HepG2 (cell line): ENCODE data around the gene GATA5. TPM values are rescaled to one million over a fixed set of nuclear protein-coding genes. Genes with fewer than 3 reads are reported as not detected.
A peak's percentile ranks its signal among the peaks of the same experiment; 100 is the strongest.

Source experiments
- ATAC-seq: fragments of 200-7000 bp; cut with Tn5 transposase; 3 replicates; pipeline ENCODE4 v1.9.1; 2020; ENCODE audit warnings: mild to moderate bottlenecking, moderate library complexity
- BruUV-seq: library from RNA; stranded (reverse); fragments of 400-500 nt; replicated peaks from 2 replicates; lab custom pipeline; 2021; lab: Mats Ljungman, UMichigan
- CTCF ChIA-PET: fragments of 300-600 bp; formaldehyde crosslinking; extraction: SDS; loops from one replicate; lab custom pipeline; 2021; ENCODE audit warnings: low total read pairs, inconsistent platforms, low intra/inter-chr PET ratio; lab: Yijun Ruan, JAX
- POLR2A ChIA-PET: fragments of 350-600 bp; sonication (Branson Sonifier 250); formaldehyde crosslinking; loops from one replicate; lab custom pipeline; 2020; ENCODE audit warnings: antibody characterized with exemption, inconsistent platforms; lab: Yijun Ruan, JAX
- DNase-seq: peaks from one replicate; pipeline ENCODE4 v3.0.0-alpha.2; 2015; ENCODE audit warnings: low spot score
- FAIRE-seq: peaks from 3 replicates; lab custom pipeline; 2011; peaks lifted over from hg19 to GRCh38; lab: Jason Lieb, UNC
- H2AFZ ChIP-seq: one replicate; pipeline ENCODE4 v1.6.1; 2011; ENCODE audit warnings: low read length, inconsistent platforms
- H3K27ac ChIP-seq: fragments of 300-600 bp; 3 replicates; pipeline ENCODE4 v1.8.0; 2011; ENCODE audit warnings: mixed run types, mild to moderate bottlenecking, mixed read lengths, low read length, inconsistent platforms; ENCODE audit not compliant: insufficient read depth; ENCODE audit errors: extremely low read length
- H3K27me3 ChIP-seq, 2 experiments: fragments of 200-600 bp in 1 of 2; 2 replicates in 1 of 2; 3 replicates in 1 of 2; pipeline versions ENCODE4 v1.6.0 to v1.8.0; 2011; ENCODE audit warnings: low read length in 2 of 2, mild to moderate bottlenecking in 2 of 2, moderate library complexity in 2 of 2, inconsistent platforms in 1 of 2; ENCODE audit not compliant: insufficient read depth in 2 of 2, control insufficient read depth in 1 of 2
- H3K36me3 ChIP-seq, 2 experiments: fragments of 200-600 bp in 1 of 2; replicated peaks in 1 of 2; 2 replicates in 1 of 2; 3 replicates in 1 of 2; pipeline versions ENCODE4 v1.5.1 to v1.8.0; 2011; ENCODE audit warnings: low read length in 2 of 2, inconsistent platforms in 1 of 2; ENCODE audit not compliant: insufficient read depth in 2 of 2, control insufficient read depth in 1 of 2
- H3K4me1 ChIP-seq: 2 replicates; pipeline ENCODE4 v1.5.1; 2012; ENCODE audit warnings: low read length, inconsistent platforms; ENCODE audit not compliant: insufficient read depth
- H3K4me2 ChIP-seq: 2 replicates; pipeline ENCODE4 v1.6.0; 2011; ENCODE audit warnings: low read depth, low read length, inconsistent platforms
- H3K4me3 ChIP-seq, 3 experiments: fragments of 200-600 bp in 1 of 3; sonication (generic), shearing (Covaris generic) in 1 of 3; replicated peaks in 1 of 3; 2 replicates each; pipeline ENCODE4 v1.5.1; 2011 to 2016; ENCODE audit warnings: low read length in 3 of 3, inconsistent platforms in 2 of 3, low read depth in 2 of 3, mild to moderate bottlenecking in 2 of 3, control low read depth in 1 of 3, mixed read lengths in 1 of 3; ENCODE audit not compliant: insufficient read depth in 1 of 3
- H3K79me2 ChIP-seq: one replicate; pipeline ENCODE4 v1.6.1; 2011; ENCODE audit warnings: low read length, inconsistent platforms; ENCODE audit not compliant: insufficient read depth
- H3K9ac ChIP-seq: 2 replicates; pipeline ENCODE4 v1.6.0; 2011; ENCODE audit warnings: mild to moderate bottlenecking, low read depth, low read length, inconsistent platforms; ENCODE audit not compliant: insufficient read depth
- H3K9me3 ChIP-seq: 2 replicates; pipeline ENCODE4 v1.5.1; 2012; ENCODE audit warnings: mild to moderate bottlenecking, low read length
- H4K20me1 ChIP-seq: 2 replicates; pipeline ENCODE4 v1.6.0; 2011; ENCODE audit warnings: inconsistent platforms, mild to moderate bottlenecking, low read length, moderate library complexity; ENCODE audit not compliant: insufficient read depth
- HNRNPL ChIP-seq: fragments of 200-400 bp; formaldehyde crosslinking; IDR thresholded peaks from 2 replicates; pipeline ENCODE4 v1.6.1; 2017; ENCODE audit warnings: mild to moderate bottlenecking, low read depth, low read length
- KAT2B ChIP-seq: fragments of 150-350 bp; IDR thresholded peaks from 2 replicates; pipeline ENCODE4 v1.6.1; 2014; ENCODE audit warnings: low read depth, low read length, borderline replicate concordance
- KDM3A ChIP-seq: IDR thresholded peaks from 2 replicates; pipeline ENCODE4 v1.6.1; 2018; ENCODE audit warnings: low read depth, missing compliant biosample characterization
- MAZ ChIP-seq, 2 experiments: sonication (generic) in 1 of 2; formaldehyde crosslinking in 1 of 2; IDR thresholded peaks; 2 replicates each; pipeline versions ENCODE4 v1.5.0 to v1.6.1; 2012 to 2020; ENCODE audit warnings: low read depth in 2 of 2, mild to moderate bottlenecking in 2 of 2, borderline replicate concordance in 1 of 2, improper control_type of control experiment in 1 of 2, low read length in 1 of 2, missing genetic modification reagents in 1 of 2, moderate library complexity in 1 of 2
- PHF21A ChIP-seq: sonication (generic); formaldehyde crosslinking; IDR thresholded peaks from 2 replicates; pipeline ENCODE4 v1.5.0; 2020; ENCODE audit warnings: mild to moderate bottlenecking, missing genetic modification reagents
- PRPF4 ChIP-seq: fragments of 200-400 bp; formaldehyde crosslinking; IDR thresholded peaks from 2 replicates; pipeline ENCODE4 v1.6.1; 2016; ENCODE audit warnings: low read length, low read depth; ENCODE audit not compliant: poor library complexity, severe bottlenecking
- RAD51 ChIP-seq: fragments of 450-650 bp; IDR thresholded peaks from 2 replicates; pipeline ENCODE4 v1.6.1; 2016; ENCODE audit warnings: borderline replicate concordance
- RXRB ChIP-seq: IDR thresholded peaks from 2 replicates; pipeline ENCODE4 v1.6.1; 2016; ENCODE audit warnings: borderline replicate concordance, missing genetic modification reagents, missing compliant biosample characterization
- SATB2 ChIP-seq: sonication (generic); formaldehyde crosslinking; IDR thresholded peaks from 2 replicates; pipeline ENCODE4 v1.5.0; 2020; ENCODE audit warnings: missing genetic modification reagents
- SSRP1 ChIP-seq: IDR thresholded peaks from 2 replicates; pipeline ENCODE4 v1.6.1; 2016; ENCODE audit warnings: control low read depth
- TARDBP ChIP-seq: sonication (generic); formaldehyde crosslinking; IDR thresholded peaks from 2 replicates; pipeline ENCODE4 v1.8.0; 2022; ENCODE audit warnings: mild to moderate bottlenecking, missing genetic modification reagents
- TBX3 ChIP-seq: fragments of 450-650 bp; IDR thresholded peaks from 2 replicates; pipeline ENCODE4 v1.6.1; 2017; ENCODE audit warnings: antibody characterized with exemption, mild to moderate bottlenecking, inconsistent platforms, borderline replicate concordance
- TMF1 ChIP-seq: sonication (generic); formaldehyde crosslinking; IDR thresholded peaks from 2 replicates; pipeline ENCODE4 v1.8.1; 2022; ENCODE audit warnings: low read depth, missing genetic modification reagents
- ZC3H4 ChIP-seq: sonication (generic); formaldehyde crosslinking; IDR thresholded peaks from 2 replicates; pipeline ENCODE4 v1.4.0; 2020; ENCODE audit warnings: missing genetic modification reagents, borderline replicate concordance
- ZNF124 ChIP-seq: sonication (generic); formaldehyde crosslinking; IDR thresholded peaks from 2 replicates; pipeline ENCODE4 v1.4.0; 2020; ENCODE audit warnings: missing genetic modification reagents
- ZNF263 ChIP-seq: sonication (generic); formaldehyde crosslinking; IDR thresholded peaks from 2 replicates; pipeline ENCODE4 v1.4.0; 2020; ENCODE audit warnings: missing genetic modification reagents
- ZNF546 ChIP-seq: sonication (generic); formaldehyde crosslinking; conservative IDR thresholded peaks from 2 replicates; pipeline ENCODE4 v1.8.1; 2023; ENCODE audit warnings: mild to moderate bottlenecking, missing genetic modification reagents
- ZNF552 ChIP-seq: sonication (generic); formaldehyde crosslinking; IDR thresholded peaks from 2 replicates; pipeline ENCODE4 v1.9.0; 2022; ENCODE audit warnings: missing genetic modification reagents, mild to moderate bottlenecking, borderline replicate concordance
- ZNF563 ChIP-seq: sonication (generic); formaldehyde crosslinking; IDR thresholded peaks from 2 replicates; pipeline ENCODE4 v1.8.0; 2022; ENCODE audit warnings: mild to moderate bottlenecking, moderate library complexity, missing genetic modification reagents
- ZNF569 ChIP-seq: sonication (generic); formaldehyde crosslinking; IDR thresholded peaks from 2 replicates; pipeline ENCODE4 v1.5.0; 2020; ENCODE audit warnings: mild to moderate bottlenecking, missing genetic modification reagents, moderate library complexity, borderline replicate concordance
- ZNF644 ChIP-seq: IDR thresholded peaks from 2 replicates; pipeline ENCODE4 v1.6.1; 2016; ENCODE audit warnings: low read depth
- ZNF761 ChIP-seq: sonication (generic); formaldehyde crosslinking; conservative IDR thresholded peaks from 2 replicates; pipeline ENCODE4 v1.4.0; 2020; ENCODE audit warnings: mild to moderate bottlenecking, missing genetic modification reagents
- WGBS: methylation state at CpG from one replicate; pipeline ENCODE4 v1.1.6; 2017; ENCODE audit warnings: low lambda C conversion rate; 5-methylcytosine and 5-hydroxymethylcytosine counted together
- in situ Hi-C: cut with HindIII; loops from 2 replicates; pipeline ENCODE4 v1.10.0; 2017; ENCODE audit warnings: low pct_unique_long_range_greater_than_20kb; ENCODE audit not compliant: extremely low pct_ligation_motif_present
- intact Hi-C: fragments of 100-400 bp; cut with micrococcal nuclease; formaldehyde crosslinking; loops from one replicate; pipeline ENCODE4 v1.10.0; 2022; ENCODE audit not compliant: unreplicated experiment
- polyA plus RNA-seq, 8 experiments: library from polyadenylated mRNA; depleted of rRNA in 3 of 8; stranded (reverse) in 7 of 8; unstranded in 1 of 8; fragments of >200 nt; fragmentation: Illumina TruSeq in 4 of 8; extraction: Trizol in 4 of 8; gene quantifications; 2 replicates each; pipeline versions ENCODE4 v1.2.1 to v1.2.3, GENCODE V29; 2011 to 2016; ENCODE audit warnings: low read depth in 4 of 8, missing spikeins in 1 of 8, mixed read lengths in 1 of 8; ENCODE audit not compliant: insufficient read depth in 1 of 8
- total RNA-seq, 5 experiments: library from RNA; depleted of rRNA; stranded (reverse); fragments of >200 nt; fragmentation: Illumina TruSeq; extraction: Trizol; gene quantifications; 2 replicates each; pipeline ENCODE4 v1.2.3, GENCODE V29; 2016; ENCODE audit warnings: low read depth in 1 of 5
- TF ChIP-seq, protein P1 (sequence below): sonication (generic); formaldehyde crosslinking; IDR thresholded peaks from 2 replicates; pipeline ENCODE4 v1.8.0; 2022; ENCODE audit warnings: mild to moderate bottlenecking, missing genetic modification reagents, borderline replicate concordance
- TF ChIP-seq, protein P2 (sequence below): sonication (generic); formaldehyde crosslinking; IDR thresholded peaks from 2 replicates; pipeline ENCODE4 v1.4.0; 2020; ENCODE audit warnings: low read depth, mild to moderate bottlenecking, missing genetic modification reagents

GATA5 gene
- total and polyA plus RNA-seq, 2 of the 13 experiments (the other 11 are each of a cell fraction or from before 2014, with no cell fraction given) = 0.12 to 0.20 TPM

DNA sequence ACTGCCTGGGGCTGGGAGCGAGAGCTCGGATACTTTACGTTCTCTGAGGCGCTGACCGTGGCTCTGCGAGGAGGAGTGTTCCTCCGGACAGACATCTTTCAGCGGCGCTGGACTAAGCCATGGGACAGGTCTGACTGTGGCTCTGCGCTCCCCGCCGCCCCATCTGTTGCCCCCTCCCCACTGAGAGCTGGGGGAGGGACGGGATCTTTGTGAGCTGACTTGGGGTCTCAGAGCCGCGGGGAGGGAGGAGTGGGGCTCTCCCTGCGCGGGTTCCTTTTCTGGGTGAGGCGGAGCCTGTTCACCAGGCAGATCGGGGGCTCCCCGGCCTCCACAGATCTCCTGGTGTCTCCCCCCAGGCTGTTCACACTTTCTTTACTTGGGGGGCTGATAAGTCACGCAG, 11.3 kb upstream of the GATA5 start (continued):
- 0 out of 2 replicates have a peak, but pooled peaks have one; percentile 74 for TF ChIP-seq ZNF552
- TF ChIP-seq ZNF263 = peak; percentile 15; the same call in 1 of the 2 replicates
- TF ChIP-seq SSRP1 (CRISPR knock-in tag) = no peak
- no peak for TF ChIP-seq ZC3H4 (CRISPR knock-in tag)
- no peak for TF ChIP-seq ZNF124 (CRISPR knock-in tag)
- no peak for TF ChIP-seq RXRB (CRISPR knock-in tag)
- TF ChIP-seq ZNF546 (CRISPR knock-in tag) = 0 out of 2 replicates have a peak, but pooled peaks have one; percentile 56
- peak; percentile 18; the same call in 1 of the 2 replicates for TF ChIP-seq KDM3A
- TF ChIP-seq, protein P1, sequence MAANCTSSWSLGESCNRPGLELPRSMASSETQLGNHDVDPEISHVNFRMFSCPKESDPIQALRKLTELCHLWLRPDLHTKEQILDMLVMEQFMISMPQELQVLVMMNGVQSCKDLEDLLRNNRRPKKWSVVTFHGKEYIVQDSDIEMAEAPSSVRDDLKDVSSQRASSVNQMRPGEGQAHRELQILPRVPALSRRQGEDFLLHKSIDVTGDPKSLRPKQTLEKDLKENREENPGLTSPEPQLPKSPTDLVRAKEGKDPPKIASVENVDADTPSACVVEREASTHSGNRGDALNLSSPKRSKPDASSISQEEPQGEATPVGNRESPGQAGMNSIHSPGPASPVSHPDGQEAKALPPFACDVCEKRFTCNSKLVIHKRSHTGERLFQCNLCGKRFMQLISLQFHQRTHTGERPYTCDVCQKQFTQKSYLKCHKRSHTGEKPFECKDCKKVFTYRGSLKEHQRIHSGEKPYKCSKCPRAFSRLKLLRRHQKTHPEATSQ = 0 out of 2 replicates have a peak, but pooled peaks have one; percentile 19
- TF ChIP-seq TMF1 = 0 out of 2 replicates have a peak, but pooled peaks have one; percentile 36
- 0 out of 2 replicates have a peak, but pooled peaks have one; percentile 14 for TF ChIP-seq TARDBP

DNA sequence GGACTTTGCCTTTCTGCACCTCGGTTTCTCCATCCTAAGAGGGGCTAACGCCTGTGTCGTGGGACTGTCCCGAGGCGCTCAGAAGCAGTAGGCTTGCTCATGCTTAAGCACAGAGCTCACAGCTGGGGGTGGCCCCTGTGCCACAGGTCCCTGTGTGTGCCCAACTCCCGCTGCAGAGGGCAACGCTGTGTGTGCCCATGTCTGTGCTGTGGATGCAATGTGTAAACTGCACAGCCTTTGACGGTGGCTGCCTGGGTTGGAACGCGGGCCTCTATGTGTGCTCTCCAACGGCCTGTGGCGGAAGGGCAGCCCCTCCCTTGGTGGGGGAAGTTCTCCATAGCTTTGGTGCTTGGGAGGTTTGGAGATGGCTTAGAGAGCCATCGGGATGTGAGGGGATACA, 10.7 kb upstream of the GATA5 start:
- no peaks in the 10 kb centered on the region for H4K20me1 ChIP-seq
- no peak overlapping the region for H3K4me3 ChIP-seq
- no peaks in the 10 kb centered on the region for H3K79me2 ChIP-seq
- POLR2A ChIA-PET = no interaction called here
- no peak for DNase-seq
- H3K9me3 ChIP-seq = no peaks in the 10 kb centered on the region
- no peak overlapping the region for H2AFZ ChIP-seq
- H3K27me3 ChIP-seq = peaks cover 38 to 91% of the 10 kb centered on the region in 2 experiments
- intact Hi-C loops (loop anchor here (5.0 kb wide), 1 partner anchor 74 kb away; no protein-coding TSS in a partner anchor), in situ Hi-C loops (no loop called here)
- no peak overlapping the region for H3K27ac ChIP-seq
- no peak overlapping the region for H3K9ac ChIP-seq
- CTCF ChIA-PET = no interaction called here
- H3K4me2 ChIP-seq = peak overlapping the region; percentile 24; the same call in 1 of the 2 replicates
- peak; percentile 44 for ATAC-seq
- H3K36me3 ChIP-seq = no peaks in the 10 kb centered on the region
- no TSS peak for BruUV-seq
- FAIRE-seq = no peak
- H3K4me1 ChIP-seq = peaks cover 58% of the 10 kb centered on the region
- WGBS = 30% methylated on average over 9 of the region's 13 CpGs
- no peak for TF ChIP-seq ZNF563 (CRISPR knock-in tag)
- TF ChIP-seq ZNF761 = 0 out of 2 replicates have a peak, but pooled peaks have one; percentile 31
- peak; percentile 90 for TF ChIP-seq HNRNPL
- no peak for TF ChIP-seq ZNF644 (CRISPR knock-in tag)
- TF ChIP-seq MAZ (IDR thresholded peaks at IDR 0.05; ENCODE audit: borderline replicate concordance, low read depth, low read length) = no peak
- TF ChIP-seq MAZ (CRISPR knock-in tag; IDR thresholded peaks at IDR 0.05; ENCODE audit: low read depth) = no peak
- no peak for TF ChIP-seq ZNF569
- no peak for TF ChIP-seq ZC3H4 (CRISPR knock-in tag)
- no peak for TF ChIP-seq KAT2B
- no peak for TF ChIP-seq SATB2 (CRISPR knock-in tag)
- TF ChIP-seq PHF21A (CRISPR knock-in tag) = 0 out of 2 replicates have a peak, but pooled peaks have one; percentile 31
- TF ChIP-seq TBX3 = no peak
- no peak for TF ChIP-seq RAD51
- TF ChIP-seq PRPF4 = no peak
- TF ChIP-seq, protein P2, sequence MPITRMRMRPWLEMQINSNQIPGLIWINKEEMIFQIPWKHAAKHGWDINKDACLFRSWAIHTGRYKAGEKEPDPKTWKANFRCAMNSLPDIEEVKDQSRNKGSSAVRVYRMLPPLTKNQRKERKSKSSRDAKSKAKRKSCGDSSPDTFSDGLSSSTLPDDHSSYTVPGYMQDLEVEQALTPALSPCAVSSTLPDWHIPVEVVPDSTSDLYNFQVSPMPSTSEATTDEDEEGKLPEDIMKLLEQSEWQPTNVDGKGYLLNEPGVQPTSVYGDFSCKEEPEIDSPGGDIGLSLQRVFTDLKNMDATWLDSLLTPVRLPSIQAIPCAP (CRISPR knock-in tag) = no peak
